Stimulated activated CD4-positive, alpha-beta T cell treated with anti-CD3 and anti-CD28 coated beads, Interleukin-12 subunit alpha, Interleukin-12 subunit beta, amount 100 ng/mL, for 24 hours (primary cell): ENCODE measurements around the gene PLSCR1.
A peak's percentile ranks its signal among the peaks of the same experiment; 100 is the strongest.

Experiments
- DNase-seq, 2 experiments: peaks; one replicate each; pipeline ENCODE4 v3.0.0-alpha.2; 2020; ENCODE audit warnings: low read depth in 2 of 2

The PLSCR1 gene, protein sequence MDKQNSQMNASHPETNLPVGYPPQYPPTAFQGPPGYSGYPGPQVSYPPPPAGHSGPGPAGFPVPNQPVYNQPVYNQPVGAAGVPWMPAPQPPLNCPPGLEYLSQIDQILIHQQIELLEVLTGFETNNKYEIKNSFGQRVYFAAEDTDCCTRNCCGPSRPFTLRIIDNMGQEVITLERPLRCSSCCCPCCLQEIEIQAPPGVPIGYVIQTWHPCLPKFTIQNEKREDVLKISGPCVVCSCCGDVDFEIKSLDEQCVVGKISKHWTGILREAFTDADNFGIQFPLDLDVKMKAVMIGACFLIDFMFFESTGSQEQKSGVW

DNA sequence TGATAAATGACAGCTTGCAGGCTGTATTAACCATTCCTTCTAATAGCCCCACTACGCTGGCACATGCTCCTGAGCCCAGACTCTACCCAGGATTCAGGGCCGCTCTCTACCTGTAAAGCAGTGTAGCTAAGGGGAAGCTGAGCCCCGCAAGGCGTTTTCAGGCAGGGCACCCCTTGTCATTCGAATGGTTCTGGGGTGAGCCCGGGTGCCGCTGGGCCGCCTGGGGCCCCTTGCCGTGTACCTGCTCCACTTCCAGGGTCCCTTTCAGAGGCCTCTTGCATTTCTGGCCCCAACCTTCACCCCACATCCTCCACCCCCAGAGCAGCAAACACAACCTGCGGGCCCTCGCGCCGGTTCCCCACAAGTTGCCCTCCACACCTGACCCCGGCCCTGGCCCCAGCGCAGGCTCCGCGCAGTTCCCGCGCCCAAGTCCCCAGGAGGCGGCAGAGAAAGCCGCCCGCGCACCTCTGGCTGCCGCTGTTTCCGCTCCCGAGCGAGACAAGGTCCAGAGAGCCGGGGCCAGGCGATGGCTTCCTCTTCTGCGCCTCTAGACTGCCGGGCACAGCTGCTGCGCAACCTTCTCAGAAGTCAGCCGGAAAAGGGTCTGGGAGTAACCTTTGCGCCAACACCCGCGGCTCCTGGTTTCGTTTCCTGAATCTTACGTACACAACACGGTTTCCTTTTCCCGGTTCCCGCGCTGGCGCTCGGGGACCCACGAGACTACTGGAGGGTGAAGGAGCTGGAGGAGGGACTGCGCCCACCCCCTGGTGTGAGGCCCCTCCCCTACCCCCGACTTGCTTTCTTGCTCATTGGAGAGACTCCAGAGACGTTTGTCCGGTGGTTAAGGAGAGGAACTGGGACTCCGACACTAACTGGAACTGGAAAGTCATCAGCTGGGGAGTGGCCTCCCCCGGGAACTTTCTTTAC lies at the start of gene PLSCR1:
Gene PLSCR1 (minus strand): TSS at position 606 of the 927 bp plus-strand sequence. CDS start 8,055 bp downstream, outside the sequence.
- peak; percentile 58 to 75 for DNase-seq

DNA sequence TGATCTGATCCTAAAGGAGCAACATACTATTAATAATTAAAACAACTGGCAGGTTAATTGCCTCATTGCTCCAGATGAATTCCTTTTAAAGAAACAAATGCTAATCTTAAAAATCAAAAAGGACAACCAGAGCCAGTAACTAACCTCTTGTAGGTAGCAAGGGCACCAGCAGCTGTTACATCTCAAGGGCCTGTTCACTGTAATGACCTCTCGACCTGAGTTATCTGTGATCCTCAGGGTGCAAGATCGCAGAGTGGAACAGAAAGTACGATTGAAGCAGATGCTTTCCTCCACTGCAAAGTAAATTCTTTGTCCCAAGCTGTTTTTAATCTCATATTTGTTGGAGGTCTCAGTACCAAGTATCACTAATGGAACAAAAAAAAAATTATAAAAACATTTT lies 49.4 kb upstream of the PLSCR1 start:
- no peak for DNase-seq

DNA sequence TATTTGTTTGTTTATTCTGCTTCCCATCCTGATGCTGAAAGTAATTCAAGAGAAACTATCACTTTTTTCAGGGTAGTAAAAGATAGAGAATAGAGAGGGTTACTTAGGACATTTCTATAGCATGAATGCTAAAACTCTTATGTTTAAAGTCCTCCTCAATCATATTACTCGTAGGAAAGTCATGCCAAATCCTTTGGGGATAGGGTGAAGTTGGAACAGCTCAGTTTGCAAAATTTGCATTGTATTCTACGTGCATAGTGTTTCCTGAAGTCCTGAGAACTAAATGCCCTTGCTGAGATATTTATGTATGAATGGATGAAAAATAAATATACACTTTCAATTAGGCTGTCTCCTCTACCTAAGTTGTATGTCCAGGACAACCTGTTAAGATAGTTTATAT lies 46.1 kb upstream of the PLSCR1 start:
- no peak for DNase-seq

- DNase-seq = no peak
These were observed 45.6 kb upstream of the PLSCR1 start for GRCh38 chr3:146589899-146590508.

GRCh38 chr3:146585156-146585555 lies 40.7 kb upstream of the PLSCR1 start:
- no peak for DNase-seq

DNA sequence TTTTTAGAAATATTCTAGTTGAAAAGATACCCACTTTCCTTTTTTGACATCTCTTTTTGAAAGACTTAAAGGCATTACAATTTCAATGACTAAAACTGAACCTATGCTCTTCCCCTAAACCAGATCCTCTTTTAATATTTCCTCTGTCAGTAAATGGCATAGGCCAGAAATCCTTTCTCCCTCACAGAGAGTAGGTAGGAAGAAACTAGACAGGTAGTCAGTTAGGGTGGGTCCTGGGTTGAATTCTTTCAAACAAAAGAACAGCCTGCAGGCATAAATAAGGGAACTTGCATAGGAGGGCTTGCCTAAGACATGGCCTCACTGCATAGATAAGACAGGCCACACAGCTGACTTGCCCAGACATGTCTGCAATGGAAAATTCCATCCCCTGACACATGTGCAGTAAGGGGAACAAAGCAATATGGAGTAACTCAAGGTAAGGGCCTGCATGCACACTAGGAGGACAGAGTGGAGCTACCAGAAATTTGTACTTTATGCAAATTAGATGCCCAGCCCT lies 37.6 kb upstream of the PLSCR1 start:
- no peak for DNase-seq

DNA sequence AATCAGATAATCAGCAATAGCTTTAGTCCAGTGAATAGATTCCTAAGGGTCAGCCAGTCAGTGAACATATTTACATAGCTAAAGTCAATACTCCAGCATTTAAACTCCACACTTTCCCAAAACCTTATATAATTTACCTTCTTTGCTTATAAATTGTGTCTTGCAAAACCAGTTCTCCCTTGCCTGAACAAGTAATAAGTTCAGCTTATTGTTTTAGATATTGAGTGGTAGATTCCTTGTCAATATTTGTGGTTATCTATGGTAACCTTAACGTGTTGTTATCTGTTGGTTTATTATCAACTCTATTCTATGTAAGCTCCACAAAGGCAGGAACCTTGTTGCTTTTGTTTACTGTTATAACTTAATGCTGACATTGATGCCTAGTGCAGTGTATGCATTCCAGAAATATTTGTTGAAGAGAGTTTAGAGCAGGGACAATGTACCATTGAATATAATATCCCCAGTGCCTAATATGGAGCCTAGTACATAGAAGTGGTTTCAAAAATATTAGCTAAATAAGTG lies 36.7 kb upstream of the PLSCR1 start:
- no peak for DNase-seq

DNA sequence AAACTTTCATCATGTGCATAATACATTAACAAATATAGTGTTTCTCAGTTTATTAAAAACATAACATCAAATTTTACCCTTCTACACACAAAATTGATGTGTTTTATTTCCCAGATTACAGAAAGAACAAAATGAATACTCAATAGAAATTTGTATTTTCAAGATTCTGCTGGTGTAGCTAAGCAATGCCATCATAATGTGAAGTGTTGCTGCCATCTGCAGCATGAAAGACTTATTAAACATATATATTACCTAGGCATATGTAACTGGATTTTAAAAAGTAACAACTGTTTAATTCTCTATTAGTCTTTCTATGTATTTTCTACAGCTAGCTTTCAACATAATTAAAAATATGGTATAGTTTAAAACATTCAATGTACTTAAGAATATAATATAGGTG lies 33.3 kb upstream of the PLSCR1 start:
- DNase-seq = no peak

DNA sequence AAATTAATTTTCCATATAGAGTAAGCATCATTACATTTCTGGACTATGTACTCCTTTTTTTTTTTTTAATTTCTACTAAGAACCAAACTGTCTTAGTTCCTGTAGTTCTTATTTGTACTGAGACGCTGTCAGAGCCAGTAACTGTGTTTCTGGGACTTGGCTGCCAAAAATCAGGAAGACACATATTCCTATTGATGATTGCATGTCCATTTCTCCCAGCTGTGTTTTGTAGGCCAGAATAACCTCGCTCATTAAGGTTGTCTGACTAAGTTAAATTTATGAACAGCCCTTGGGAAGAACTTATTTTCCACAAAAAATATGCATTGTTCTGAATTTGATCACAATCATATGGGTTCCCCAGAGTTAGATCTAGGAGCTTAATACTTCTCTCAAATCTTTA lies 31.2 kb upstream of the PLSCR1 start:
- DNase-seq = no peak

GRCh38 chr3:146574173-146574572 lies 29.8 kb upstream of the PLSCR1 start:
- DNase-seq = no peak

DNA sequence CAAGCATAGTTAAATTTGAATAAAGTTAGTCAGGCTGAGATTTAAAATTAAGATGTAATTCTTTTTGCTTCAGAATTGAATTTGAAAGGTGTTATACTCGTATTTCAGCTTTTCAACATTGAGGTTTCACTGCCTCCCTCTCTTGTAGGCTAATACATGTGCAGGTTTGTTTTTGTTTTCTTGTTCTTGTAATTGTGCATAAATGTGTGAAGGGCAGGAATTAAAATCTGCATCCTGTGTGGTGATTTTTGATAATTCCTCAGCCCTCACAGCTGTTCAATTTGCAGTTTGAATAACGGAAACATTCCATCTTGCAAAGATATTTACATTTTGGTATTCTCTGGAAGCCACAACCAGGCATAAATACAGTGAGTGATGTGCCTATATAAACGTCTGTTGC lies 24.9 kb upstream of the PLSCR1 start:
- no peak for DNase-seq

GRCh38 chr3:146566138-146566537 lies 21.7 kb upstream of the PLSCR1 start:
- no peak for DNase-seq

DNA sequence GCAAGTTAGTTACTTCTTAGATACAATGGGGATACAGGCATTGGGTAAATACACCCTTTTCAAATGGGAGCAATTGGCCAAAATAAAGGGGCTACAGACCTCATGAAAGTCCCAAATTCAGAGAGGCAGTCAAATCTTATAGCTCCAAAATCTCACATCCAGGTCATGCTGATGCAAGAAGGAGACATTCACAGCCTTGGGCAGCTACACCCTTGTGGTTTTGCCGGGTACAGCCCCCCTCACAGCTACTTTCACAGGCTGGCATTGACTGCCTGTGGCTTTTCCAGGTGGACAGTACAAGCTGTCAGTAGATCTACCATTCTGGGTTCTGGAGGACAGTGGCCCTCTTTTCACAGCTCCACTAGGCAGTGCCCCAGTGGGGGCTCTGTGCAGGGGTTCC lies 17.5 kb upstream of the PLSCR1 start:
- no peak for DNase-seq

- no peak for DNase-seq
These were observed 17.1 kb upstream of the PLSCR1 start for GRCh38 chr3:146561463-146561862.

- no peak for DNase-seq
These were observed 16.3 kb upstream of the PLSCR1 start for GRCh38 chr3:146560678-146561077.

GRCh38 chr3:146559388-146559787 lies 15.0 kb upstream of the PLSCR1 start:
- no peak for DNase-seq

- no peak for DNase-seq
These were observed 14.4 kb upstream of the PLSCR1 start for GRCh38 chr3:146558781-146559180.

DNA sequence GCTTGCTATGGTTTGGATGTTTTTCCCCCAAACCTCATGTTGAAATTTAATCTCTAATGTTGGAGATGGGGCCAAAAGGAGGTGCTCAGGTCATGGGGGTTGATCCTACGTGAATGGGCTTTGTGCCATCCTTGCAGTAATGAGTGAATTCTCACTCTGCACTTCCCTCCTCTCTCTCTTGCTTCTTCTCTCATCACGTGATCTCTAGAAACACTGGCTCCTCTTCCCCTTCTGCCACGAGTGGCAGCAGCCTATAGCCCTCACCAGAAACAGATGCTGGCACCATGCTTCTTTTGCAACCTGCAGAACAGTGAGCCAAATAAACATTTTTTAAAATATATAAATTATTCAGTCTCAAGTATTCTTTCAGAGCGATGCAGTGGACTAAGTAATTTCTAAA lies 13.3 kb upstream of the PLSCR1 start:
- no peak for DNase-seq

DNA sequence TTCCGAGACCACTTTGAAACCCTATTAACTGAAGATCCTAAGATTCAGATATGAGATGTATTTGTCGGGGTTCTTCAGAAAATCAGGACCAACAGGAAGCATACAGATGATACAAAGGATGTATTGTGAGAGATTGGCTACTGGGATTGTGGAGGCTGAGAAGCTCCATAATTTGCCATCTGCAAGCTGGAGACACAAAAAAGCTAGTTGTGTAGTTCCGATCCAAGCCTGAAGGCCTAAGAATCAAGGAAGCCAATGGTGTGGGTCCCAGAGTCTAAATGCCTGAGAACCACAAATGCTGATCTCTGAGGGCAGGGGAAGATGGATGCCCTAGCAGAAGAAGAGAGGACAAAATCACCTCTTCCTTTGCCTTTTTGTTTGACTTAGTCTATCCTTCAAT lies 10.9 kb upstream of the PLSCR1 start:
- no peak for DNase-seq

DNA sequence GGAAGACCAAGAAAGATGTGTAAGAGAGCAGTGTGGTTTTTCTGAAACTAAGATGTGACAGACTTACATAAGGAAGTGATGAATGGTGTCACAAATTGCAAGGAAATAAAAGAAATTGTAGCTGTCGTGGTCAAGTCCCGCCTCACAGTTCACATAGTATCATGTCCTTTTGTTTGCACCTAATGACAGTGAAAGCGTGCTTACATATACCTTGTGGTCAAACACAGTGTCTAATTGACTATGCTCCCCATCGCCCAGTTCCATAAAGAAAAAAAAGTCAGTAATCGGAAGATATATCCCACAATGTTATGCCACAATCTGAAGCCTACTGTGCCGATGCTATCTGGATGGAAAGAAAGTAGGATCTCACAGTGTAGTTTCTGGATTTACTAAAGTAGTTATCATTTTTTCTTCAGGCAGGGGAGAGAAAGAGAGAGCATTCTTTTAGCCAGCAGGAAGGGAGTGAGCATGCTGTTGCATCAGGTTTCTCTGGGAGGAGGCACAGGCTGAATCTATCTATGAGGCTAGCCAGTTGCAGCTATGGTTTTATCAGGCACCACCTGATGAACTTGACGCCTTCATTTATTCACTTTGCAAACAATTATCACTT lies 9.8 kb upstream of the PLSCR1 start:
- DNase-seq = no peak

GRCh38 chr3:146550743-146551510 lies 6.5 kb upstream of the PLSCR1 start:
- DNase-seq = no peak
